ENCODE measurements around the gene PFDN2. TPM values are rescaled to one million over a fixed set of nuclear protein-coding genes. Genes with fewer than 3 reads are reported as not detected.
A peak's percentile ranks its signal among the peaks of the same experiment; 100 is the strongest.
"Not testable (repeated sequence)": the region's sequence is repeated elsewhere in the genome, so short reads cannot be mapped to it uniquely, and the experiment has no call there.

The PFDN2 gene
- total RNA-seq, 2 donors from 2014 or later = 30.3 to 38.2 TPM

DNA sequence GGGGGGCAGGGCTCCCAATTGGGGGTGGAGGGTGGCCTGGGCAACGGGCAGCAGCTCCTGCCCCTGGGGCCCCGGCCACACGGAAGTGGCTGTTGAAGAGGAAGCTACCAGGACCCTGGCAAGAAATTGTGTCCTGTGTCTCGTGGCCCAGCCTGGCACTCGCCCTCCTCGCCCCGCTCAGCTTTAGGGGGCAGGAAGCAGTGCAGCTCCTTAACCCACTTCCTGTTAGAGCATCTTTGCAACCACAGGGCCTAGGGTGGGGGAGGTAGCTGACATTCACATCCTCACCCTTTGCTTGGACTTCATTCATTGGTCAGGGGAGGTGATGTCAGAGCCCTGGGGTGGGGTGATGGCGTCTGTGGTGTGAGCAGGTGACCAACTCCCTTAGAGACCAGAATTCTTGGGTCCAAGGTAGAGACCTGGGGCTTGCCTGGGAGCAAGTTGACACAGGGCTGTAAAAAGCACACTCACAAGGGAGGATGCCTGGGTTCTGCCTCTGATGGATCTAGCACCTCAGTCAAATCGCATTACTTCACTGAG is 48.0 kb downstream of the PFDN2 start, which contains the start of gene ARHGAP30:
ARHGAP30 (minus strand) TSS at position 161 of the 540 bp plus-strand sequence. CDS start 267 bp downstream, outside the sequence.
- intact Hi-C loops (cut with DNase I, micrococcal nuclease) = no loop called here
- ATAC-seq (peak; percentile 28), DNase-seq (peak; percentile 70 to 79)

DNA sequence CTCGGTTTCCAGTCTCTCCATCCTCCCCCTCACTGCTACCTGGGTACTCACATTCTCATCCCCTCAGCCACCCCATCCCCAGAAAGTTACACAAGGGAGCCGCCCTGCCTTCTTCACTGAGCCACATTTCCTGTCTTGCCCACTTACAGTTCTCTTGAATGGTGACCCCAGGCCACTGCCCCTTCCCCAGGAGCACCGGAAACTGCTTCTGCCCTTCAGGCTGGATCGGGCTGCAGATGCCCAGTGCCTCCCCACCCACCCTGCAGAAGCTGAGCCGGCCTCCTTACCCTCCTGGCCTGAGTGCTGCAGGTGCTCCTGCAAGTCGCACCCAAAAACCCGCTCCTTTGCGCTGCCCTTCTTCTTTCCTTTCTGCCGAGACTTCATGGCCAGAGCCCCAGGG is 48.6 kb downstream of the PFDN2 start:
- no peak for ATAC-seq
- DNase-seq = peak in 1 of 2 donors; percentile 27
- intact Hi-C loops (cut with DNase I, micrococcal nuclease) = no loop called here

DNA sequence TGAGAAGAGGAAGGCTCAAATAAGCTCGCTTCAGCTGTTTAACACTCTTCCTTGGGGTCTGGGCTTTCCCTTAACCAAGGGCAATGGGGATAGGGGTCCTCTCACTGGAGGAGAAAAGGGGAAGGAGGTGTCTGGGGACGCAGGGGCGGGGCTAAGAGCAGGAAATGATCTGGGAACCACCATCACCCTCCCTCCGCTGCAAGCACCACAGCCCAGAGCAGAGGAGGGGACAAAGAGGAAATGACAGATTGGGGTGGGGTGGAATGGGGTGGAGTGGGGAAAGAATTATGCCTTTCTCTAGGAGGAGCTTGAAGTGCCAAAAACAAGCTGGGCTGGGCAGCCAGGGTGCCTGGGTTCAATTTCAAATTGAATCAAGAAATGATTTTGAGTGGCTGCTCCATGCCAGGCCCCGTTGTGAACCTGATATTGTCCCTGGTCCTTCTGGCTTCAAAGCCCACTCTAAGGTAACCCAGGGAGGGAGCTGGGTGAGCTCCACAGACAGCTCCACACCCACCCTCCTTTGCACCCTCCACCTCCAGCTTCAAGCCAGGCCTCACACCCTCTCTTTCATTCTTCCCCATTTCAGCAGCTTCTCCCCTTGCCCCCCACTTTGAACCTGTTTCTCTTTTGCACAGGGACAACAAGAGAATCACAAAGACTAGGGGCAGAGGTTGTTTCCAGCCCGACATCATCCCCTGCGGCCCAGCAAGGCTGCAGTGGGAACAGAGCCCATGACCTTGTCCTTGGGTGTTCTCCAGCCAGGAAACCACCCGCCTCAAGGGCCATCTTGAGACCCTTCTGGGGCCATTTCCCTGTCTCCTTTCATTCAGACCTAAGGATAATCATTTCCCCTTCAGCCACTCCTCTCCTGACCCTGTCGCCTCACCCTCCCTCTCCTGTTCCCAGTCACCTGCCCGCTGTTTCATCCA is 49.3 kb downstream of the PFDN2 start:
- intact Hi-C loops (cut with DNase I, micrococcal nuclease) = no loop called here
- DNase-seq = peak; percentile 76 to 79
- peak; percentile 75 for ATAC-seq

DNA sequence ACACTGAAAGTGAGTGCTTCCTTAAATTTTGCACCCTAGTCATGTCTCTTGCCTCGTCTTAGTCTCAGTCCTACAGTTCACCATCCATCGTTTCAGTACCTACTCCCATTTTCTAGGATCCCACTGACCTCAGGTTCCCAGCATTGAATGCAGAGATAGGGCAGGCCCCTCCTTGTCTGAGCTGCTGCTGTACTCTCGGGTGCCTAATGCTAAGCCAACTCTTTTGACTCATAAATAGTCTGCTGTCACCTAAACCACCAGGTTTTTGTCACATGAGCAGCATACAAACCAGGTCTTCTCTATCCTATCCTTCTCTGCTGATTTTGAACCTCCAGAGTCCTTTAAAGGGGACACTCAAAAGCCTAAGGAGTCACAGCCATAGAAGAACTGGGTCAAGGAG is 51.1 kb downstream of the PFDN2 start:
- intact Hi-C loops (cut with DNase I, micrococcal nuclease) = no loop called here
- DNase-seq (no peak), ATAC-seq (no peak)

DNA sequence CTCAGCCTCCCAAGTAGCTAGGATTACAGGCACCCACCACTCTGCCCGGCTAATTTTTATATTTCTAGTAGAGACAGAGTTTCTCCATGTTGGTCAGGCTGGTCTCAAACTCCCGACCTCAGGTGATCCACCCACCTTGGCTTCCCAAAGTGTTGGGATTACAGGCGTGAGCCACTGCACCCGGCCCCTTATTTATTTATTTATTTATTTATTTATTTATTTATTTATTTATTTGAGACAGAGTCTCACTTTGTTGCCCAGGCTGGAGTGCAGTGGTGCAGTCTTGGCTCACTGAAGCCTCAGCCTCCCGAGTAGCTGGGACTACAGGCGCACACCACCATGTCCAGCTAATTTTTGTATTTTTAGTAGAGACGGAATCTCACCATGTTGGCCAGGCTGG is 52.2 kb downstream of the PFDN2 start:
- ATAC-seq; DNase-seq; intact Hi-C loops (cut with DNase I, micrococcal nuclease): not testable (repeated sequence)

DNA sequence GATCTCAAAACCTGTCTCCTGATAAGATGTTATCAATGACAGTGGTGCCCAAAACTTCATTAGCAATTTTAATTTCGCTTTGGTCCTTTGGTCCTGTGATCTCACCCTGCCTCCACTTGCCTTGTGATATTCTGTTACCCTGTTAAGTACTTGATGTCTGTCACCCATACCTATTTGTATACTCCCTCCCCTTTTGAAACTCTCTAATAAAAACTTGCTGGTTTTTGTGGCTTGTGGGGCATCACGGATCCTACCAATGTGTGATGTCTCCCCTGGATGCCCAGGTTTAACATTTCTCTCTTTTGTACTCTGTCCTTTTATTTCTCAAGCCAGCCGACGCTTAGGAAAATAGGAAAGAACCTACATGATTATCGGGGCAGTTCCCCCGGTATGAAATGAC is 53.9 kb downstream of the PFDN2 start:
- ATAC-seq; DNase-seq; intact Hi-C loops (cut with DNase I, micrococcal nuclease): not testable (repeated sequence)

DNA sequence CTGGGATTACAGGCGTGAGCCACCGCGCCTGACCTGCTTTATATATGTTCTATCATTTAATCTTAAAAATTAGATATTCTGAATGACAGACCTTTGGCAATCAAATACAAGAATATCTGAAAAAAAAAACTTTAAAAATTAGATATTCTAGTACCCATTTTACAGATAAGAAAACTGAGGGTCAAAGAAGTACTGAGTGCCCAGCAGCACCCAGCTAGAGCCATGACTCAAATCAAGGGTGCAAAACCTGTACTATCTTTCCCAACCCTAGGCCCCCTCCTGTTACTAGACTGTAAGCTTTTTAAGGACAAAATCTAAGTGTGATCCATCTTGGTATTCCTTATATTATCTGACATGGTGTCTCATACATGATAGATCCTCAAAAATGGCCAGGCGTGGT is 56.4 kb downstream of the PFDN2 start:
- DNase-seq (no peak), ATAC-seq (no peak)
- intact Hi-C loops (cut with DNase I, micrococcal nuclease) = no loop called here

DNA sequence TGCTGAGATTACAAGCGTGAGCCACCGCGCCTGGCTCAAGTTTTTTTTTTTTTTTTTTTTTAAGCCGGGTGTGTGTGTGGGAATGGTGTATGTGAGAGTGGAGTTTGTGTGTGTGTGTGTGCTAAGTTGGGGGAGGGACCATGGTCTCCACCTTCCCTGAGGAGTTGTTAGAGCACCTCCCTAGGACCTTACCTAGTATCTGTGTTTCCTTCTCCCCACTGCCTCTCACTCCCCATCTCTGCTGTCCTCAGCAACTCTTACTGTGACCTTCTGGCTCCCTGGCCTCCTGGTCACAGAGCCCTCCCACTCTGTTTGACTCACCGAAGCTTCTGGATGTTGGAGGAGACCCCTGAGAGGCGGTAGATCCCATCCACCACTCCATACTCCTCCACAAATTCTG is 58.5 kb downstream of the PFDN2 start:
- ATAC-seq = no peak
- intact Hi-C loops (cut with DNase I, micrococcal nuclease) = no loop called here
- no peak for DNase-seq

DNA sequence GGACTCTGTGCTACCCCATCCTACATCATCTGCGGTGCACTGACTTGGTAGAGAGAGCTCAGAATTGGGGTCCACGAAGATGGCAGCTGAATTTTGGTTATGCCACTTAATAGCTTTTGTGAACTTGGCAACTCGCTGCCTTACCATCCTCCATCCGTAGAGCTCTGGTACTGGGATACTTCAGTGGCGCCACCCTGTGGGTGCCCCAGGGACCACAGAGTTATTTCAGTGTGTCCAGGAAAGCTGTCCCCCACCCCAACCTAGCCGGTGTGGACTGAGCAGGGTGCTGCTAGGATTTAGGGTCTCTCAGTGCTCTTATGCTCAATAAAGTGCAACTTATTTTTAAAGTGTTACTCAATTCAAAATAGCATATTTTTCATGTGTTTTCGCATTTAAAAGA is 63.0 kb downstream of the PFDN2 start:
- ATAC-seq (no peak), DNase-seq (no peak)
- intact Hi-C loops (cut with DNase I, micrococcal nuclease) = no loop called here

DNA sequence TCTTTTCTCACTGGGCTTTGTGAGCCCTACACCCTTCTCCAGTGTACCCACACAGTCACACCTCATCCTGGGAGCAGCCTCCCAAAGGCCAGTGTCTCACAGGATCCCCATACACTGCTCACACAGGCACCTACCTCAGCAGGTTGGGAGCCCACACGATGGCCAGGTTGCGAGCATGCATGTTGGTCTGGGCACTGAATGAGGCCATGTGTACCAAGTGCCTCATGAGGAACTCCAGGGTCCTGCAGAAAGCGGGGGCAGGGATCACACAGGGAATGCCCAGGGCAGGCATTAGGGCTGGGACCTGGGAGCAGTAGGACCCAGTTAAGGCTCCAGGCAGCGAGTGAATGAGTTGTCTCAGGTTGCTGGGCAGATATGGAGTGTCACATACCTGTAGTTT is 63.6 kb downstream of the PFDN2 start:
- intact Hi-C loops (cut with DNase I, micrococcal nuclease) = no loop called here
- DNase-seq (no peak), ATAC-seq (no peak)

DNA sequence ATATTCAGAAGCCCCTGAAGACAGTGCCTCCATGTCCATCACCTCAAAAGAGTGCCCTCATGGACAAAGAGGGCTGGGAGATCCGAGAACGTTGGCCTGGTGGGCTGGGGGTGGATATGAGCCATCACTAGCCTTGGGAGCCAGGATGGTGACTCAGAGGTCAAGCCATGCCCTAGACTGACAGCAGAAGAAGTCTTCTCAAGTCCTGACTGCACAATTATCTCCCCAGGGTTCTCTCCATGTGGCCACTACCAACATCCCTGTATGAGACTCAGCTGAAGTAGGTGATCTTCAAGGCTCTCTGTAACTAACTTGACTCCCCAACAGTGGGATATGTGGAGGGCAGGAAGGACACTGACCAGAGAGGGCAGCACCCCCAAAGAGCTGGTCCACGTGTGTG is 64.9 kb downstream of the PFDN2 start:
- DNase-seq (no peak), ATAC-seq (no peak)
- intact Hi-C loops (cut with DNase I, micrococcal nuclease) = no loop called here

DNA sequence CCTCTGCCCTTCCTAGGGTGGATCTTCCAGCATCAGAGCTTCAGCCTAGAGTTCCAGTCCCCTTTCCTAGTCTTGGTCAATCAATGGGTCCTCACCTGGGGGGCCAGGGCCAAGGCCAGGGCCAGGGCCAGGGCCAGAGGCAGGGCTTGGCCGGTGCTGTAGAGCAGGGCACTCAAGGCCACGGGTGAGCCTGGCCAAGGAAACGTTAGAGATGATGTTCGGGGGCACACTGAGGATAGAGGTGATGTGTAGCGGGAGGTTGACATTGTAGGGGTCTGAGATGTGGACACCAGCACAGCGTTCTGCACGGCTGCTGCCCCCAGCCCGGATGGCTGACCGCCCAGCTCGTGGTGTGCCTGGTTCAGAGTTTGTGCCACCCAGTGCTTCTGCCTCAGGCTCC is 66.6 kb downstream of the PFDN2 start:
- DNase-seq (no peak), ATAC-seq (no peak)
- intact Hi-C loops (cut with DNase I, micrococcal nuclease) = no loop called here

Other genes with a start within 250 kb of the PFDN2 start
- 100 to 1,000 TPM; 268 to 512 TPM for gene ITLN1, start 232.9 kb downstream of the PFDN2 start, total RNA-seq
- gene ITLN2, start 163.2 kb downstream of the PFDN2 start, total RNA-seq = not detected
- 100 to 1,000 TPM; 145 to 202 TPM for gene F11R, start 96.9 kb downstream of the PFDN2 start, total RNA-seq
- 100 to 1,000 TPM in 1 of 2 donors, 10 to 100 TPM in 1; 92.1 to 120 TPM for gene TSTD1, start 79.1 kb downstream of the PFDN2 start, total RNA-seq
- gene USF1, start 72.1 kb downstream of the PFDN2 start, total RNA-seq = 10 to 100 TPM; 67.4 to 72.4 TPM
- 1 to 10 TPM; 2.7 to 8.7 TPM for gene ARHGAP30, start 48.1 kb downstream of the PFDN2 start, total RNA-seq
- gene NECTIN4, start 28.5 kb downstream of the PFDN2 start, total RNA-seq = 1 to 10 TPM; 3.0 to 6.1 TPM
- 10 to 100 TPM; 10.1 to 11.1 TPM for gene KLHDC9, start 19.7 kb downstream of the PFDN2 start, total RNA-seq
- 10 to 100 TPM; 74.4 to 76.6 TPM for gene NIT1, start 68 bp upstream of the PFDN2 start, total RNA-seq
- 10 to 100 TPM; 34.2 to 41.5 TPM for gene DEDD, start 14.6 kb upstream of the PFDN2 start, total RNA-seq
- gene UFC1, start 35.9 kb upstream of the PFDN2 start, total RNA-seq = 100 to 1,000 TPM; 106 to 107 TPM
- gene USP21, start 41.5 kb upstream of the PFDN2 start, total RNA-seq = 10 to 100 TPM; 19.7 to 24.0 TPM
- 10 to 100 TPM; 11.7 to 12.4 TPM for gene PPOX, start 48.4 kb upstream of the PFDN2 start, total RNA-seq
- 10 to 100 TPM; 29.7 TPM for gene B4GALT3, start 59.5 kb upstream of the PFDN2 start, total RNA-seq
- gene ADAMTS4, start 81.0 kb upstream of the PFDN2 start, total RNA-seq = 1 to 10 TPM; 1.0 to 3.3 TPM
- 100 to 1,000 TPM; 154 to 188 TPM for gene NDUFS2, start 84.3 kb upstream of the PFDN2 start, total RNA-seq
- gene FCER1G, start 97.3 kb upstream of the PFDN2 start, total RNA-seq = 10 to 100 TPM in 1 of 2 donors, 1 to 10 TPM in 1; 5.6 to 23.3 TPM
- not detected for gene APOA2, start 105.6 kb upstream of the PFDN2 start, total RNA-seq
- 10 to 100 TPM; 19.6 to 24.6 TPM for gene TOMM40L, start 108.0 kb upstream of the PFDN2 start, total RNA-seq
- gene NR1I3, start 120.2 kb upstream of the PFDN2 start, total RNA-seq = under 1 TPM in 1 of 2 donors, not detected in 1; 0.53 TPM
- gene PCP4L1, start 140.7 kb upstream of the PFDN2 start, total RNA-seq = 1 to 10 TPM in 1 of 2 donors, not detected in 1; 2.6 TPM
- 1 to 10 TPM; 1.3 to 5.0 TPM for gene MPZ, start 191.9 kb upstream of the PFDN2 start, total RNA-seq
- 100 to 1,000 TPM; 264 to 266 TPM for gene SDHC, start 196.3 kb upstream of the PFDN2 start, total RNA-seq
- not detected for gene CFAP126, start 249.8 kb upstream of the PFDN2 start, total RNA-seq

Measured in left colon (tissue), 2 donors.